ENCODE measurements around the gene UTY. TPM values are rescaled to one million over a fixed set of nuclear protein-coding genes. Genes with fewer than 3 reads are reported as not detected.

UTY gene
- total and polyA plus RNA-seq, 4 donors, result 2.2 to 24.3 TPM; not detected in 2

- no peak for TF ChIP-seq SP1 (IDR thresholded peaks at IDR 0.05)
These were observed 21.4 kb upstream of the UTY start (continued) for GRCh38 chrY:13501215-13501614.

GRCh38 chrY:13493737-13494136 is 13.9 kb upstream of the UTY start:
- no peaks in the 10 kb centered on the region for H3K36me3 ChIP-seq (ENCODE audit: control insufficient read depth in 4 of 4, insufficient read depth in 3 of 4, low read depth in 1 of 4, low read length in 3 of 4)
- H3K4me1 ChIP-seq (ENCODE audit: control insufficient read depth in 4 of 4, insufficient read depth in 4 of 4, low read length in 3 of 4), result peaks cover 0 to 4% (median 0%) of the 10 kb centered on the region in 4 donors
- WGBS, result 57% methylated on average over 3 of the region's 3 CpGs
- TF ChIP-seq REST (IDR thresholded peaks at IDR 0.05) (no peak), EGR1 (IDR thresholded peaks at IDR 0.05; ENCODE audit: low read depth in 2 of 2) (peak in 1 of 2 donors; percentile 20), FOXA1 (IDR thresholded peaks at IDR 0.05) (no peak), ZBTB33 (IDR thresholded peaks at IDR 0.05) (no peak), HNF4G (IDR thresholded peaks at IDR 0.05) (no peak), JUND (IDR thresholded peaks at IDR 0.05) (peak in 1 of 2 donors; percentile 69), CTCF (IDR thresholded peaks at IDR 0.05; ENCODE audit: low read depth, low read length, missing input control) (no peak), FOXA2 (IDR thresholded peaks at IDR 0.05) (no peak), RAD21 (IDR thresholded peaks at IDR 0.05) (peak in 1 of 2 donors; percentile 4), MAX (IDR thresholded peaks at IDR 0.05) (no peak), TAF1 (conservative IDR thresholded peaks at IDR 0.05) (no peak), RXRA (IDR thresholded peaks at IDR 0.05) (no peak), GABPA (IDR thresholded peaks at IDR 0.05 in 1 of 2, conservative IDR thresholded peaks at IDR 0.05 in 1 of 2) (no peak), HNF4A (conservative IDR thresholded peaks at IDR 0.05) (no peak), YY1 (IDR thresholded peaks at IDR 0.05) (no peak), SP1 (IDR thresholded peaks at IDR 0.05) (no peak), ATF3 (IDR thresholded peaks at IDR 0.05) (no peak), NR2F2 (IDR thresholded peaks at IDR 0.05) (no peak)
- H3K9ac ChIP-seq (ENCODE audit: low read depth in 1 of 2, low read length in 2 of 2), result no peak overlapping the region
- DNase-seq (ENCODE audit: low spot score), result no peak
- no peaks in the 10 kb centered on the region for H3K27me3 ChIP-seq (ENCODE audit: control insufficient read depth in 4 of 4, insufficient read depth in 4 of 4, low read length in 3 of 4)
- H3K4me3 ChIP-seq (ENCODE audit: low read depth in 1 of 3, low read length in 3 of 3), result no peak overlapping the region
- no peak overlapping the region for H3K27ac ChIP-seq (ENCODE audit: low read depth in 1 of 2, low read length in 2 of 2)
- no peaks in the 10 kb centered on the region for H3K9me3 ChIP-seq (ENCODE audit: control insufficient read depth in 4 of 4, low read length in 3 of 4)
